Progenitor cell of endocrine pancreas (in vitro differentiated cells): ENCODE data around the gene HLA-A. TPM values are rescaled to one million over a fixed set of nuclear protein-coding genes. Genes with fewer than 3 reads are reported as not detected.

Experiments used
- DNase-seq: peaks from one replicate; pipeline ENCODE4 v3.0.0; 2021; ENCODE audit warnings: low spot score; ENCODE audit not compliant: unreplicated experiment
- H3K27ac Mint-ChIP-seq: 2 replicates; pipeline ENCODE4 v1.8.0; 2021; ENCODE audit warnings: mild to moderate bottlenecking, moderate library complexity, mixed read lengths
- H3K27me3 Mint-ChIP-seq: 2 replicates; pipeline ENCODE4 v1.8.0; 2021; ENCODE audit warnings: mixed read lengths
- H3K36me3 Mint-ChIP-seq: 2 replicates; pipeline ENCODE4 v1.8.0; 2022; ENCODE audit warnings: mixed read lengths; ENCODE audit not compliant: insufficient read depth
- H3K4me1 Mint-ChIP-seq: 2 replicates; pipeline ENCODE4 v1.8.0; 2021; ENCODE audit warnings: low read depth, mixed read lengths
- H3K4me3 Mint-ChIP-seq: 2 replicates; pipeline ENCODE4 v1.8.0; 2021; ENCODE audit warnings: low read depth, mild to moderate bottlenecking, moderate library complexity, mixed read lengths
- H3K9me3 Mint-ChIP-seq: 2 replicates; pipeline ENCODE4 v1.8.0; 2021; ENCODE audit warnings: low read depth, mixed read lengths
- total RNA-seq: library from RNA; stranded (reverse); gene quantifications from 2 replicates; pipeline ENCODE4 v1.2.1, GENCODE V29; 2021
- TF ChIP-seq, protein P1 (sequence below): fragments of 200-600 bp; sonication (generic); IDR thresholded peaks from one replicate; pipeline ENCODE4 v1.5.0; 2021; ENCODE audit warnings: antibody characterized with exemption, mild to moderate bottlenecking; ENCODE audit not compliant: unreplicated experiment

Gene HLA-A
- total RNA-seq, 1 donor from 2014 or later = 204 TPM

DNA sequence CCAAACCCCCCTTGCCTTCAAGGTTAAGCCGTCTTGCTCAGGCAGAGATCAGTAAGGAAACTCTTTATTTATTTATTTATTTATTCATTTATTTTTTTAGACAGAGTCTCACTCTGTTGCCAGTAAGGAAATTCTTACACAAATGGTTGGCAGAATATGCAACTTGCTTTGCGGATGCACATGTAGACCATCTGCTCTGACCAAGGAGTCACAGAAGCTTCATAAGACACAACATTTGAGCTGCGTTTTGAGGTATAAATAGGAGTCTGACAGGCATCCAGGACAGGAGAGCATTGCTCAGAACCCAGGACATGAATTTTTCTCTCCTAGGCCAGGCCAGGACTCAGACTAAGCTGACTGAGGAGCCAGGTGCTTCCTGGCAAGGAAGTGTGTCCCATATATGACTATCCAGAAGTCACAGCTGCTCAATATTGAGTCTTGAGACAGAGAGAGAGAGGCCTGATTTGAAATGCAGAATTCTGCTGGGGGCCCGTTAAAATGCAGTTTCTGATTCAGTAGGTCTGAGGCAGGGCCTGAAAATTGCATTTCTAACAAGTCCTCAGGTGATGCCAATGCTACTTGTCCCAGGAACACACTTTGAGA is 43.9 kb downstream of the HLA-A start:
- no peaks in the 10 kb centered on the region for H3K9me3 Mint-ChIP-seq
- H3K36me3 Mint-ChIP-seq = no peaks in the 10 kb centered on the region
- H3K27me3 Mint-ChIP-seq = peaks cover 13% of the 10 kb centered on the region
- no peak for DNase-seq
- H3K4me3 Mint-ChIP-seq = no peak overlapping the region
- TF ChIP-seq, protein P1, sequence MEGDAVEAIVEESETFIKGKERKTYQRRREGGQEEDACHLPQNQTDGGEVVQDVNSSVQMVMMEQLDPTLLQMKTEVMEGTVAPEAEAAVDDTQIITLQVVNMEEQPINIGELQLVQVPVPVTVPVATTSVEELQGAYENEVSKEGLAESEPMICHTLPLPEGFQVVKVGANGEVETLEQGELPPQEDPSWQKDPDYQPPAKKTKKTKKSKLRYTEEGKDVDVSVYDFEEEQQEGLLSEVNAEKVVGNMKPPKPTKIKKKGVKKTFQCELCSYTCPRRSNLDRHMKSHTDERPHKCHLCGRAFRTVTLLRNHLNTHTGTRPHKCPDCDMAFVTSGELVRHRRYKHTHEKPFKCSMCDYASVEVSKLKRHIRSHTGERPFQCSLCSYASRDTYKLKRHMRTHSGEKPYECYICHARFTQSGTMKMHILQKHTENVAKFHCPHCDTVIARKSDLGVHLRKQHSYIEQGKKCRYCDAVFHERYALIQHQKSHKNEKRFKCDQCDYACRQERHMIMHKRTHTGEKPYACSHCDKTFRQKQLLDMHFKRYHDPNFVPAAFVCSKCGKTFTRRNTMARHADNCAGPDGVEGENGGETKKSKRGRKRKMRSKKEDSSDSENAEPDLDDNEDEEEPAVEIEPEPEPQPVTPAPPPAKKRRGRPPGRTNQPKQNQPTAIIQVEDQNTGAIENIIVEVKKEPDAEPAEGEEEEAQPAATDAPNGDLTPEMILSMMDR = no peak
- H3K4me1 Mint-ChIP-seq = peaks cover 2% of the 10 kb centered on the region
- H3K27ac Mint-ChIP-seq = no peak overlapping the region

DNA sequence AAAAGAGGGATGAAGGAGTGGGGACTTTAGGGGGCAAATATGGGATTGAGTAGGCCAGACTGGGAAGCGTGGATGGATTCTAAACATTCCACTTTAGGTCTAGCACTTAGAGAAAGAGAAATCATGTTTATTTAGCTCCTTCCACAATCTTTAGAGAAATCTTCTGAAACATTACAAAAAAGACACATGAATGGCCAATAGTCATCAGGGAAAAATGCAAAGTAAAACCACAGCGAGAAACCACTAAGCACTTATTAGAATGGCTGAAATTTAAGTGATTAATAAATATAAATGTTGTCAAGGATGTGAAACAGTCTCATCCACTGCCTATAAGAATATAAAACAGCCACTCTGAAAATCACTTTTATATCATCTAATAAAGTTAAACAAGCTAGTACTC is 46.9 kb downstream of the HLA-A start:
- Mint-ChIP-seq H3K36me3 (no peaks in the 10 kb centered on the region), H3K9me3 (no peaks in the 10 kb centered on the region), H3K27me3 (peaks cover 17% of the 10 kb centered on the region), H3K4me3 (no peak overlapping the region), H3K4me1 (peaks cover 2% of the 10 kb centered on the region), H3K27ac (no peak overlapping the region)
- DNase-seq = no peak
- TF ChIP-seq, protein P1 = no peak

DNA sequence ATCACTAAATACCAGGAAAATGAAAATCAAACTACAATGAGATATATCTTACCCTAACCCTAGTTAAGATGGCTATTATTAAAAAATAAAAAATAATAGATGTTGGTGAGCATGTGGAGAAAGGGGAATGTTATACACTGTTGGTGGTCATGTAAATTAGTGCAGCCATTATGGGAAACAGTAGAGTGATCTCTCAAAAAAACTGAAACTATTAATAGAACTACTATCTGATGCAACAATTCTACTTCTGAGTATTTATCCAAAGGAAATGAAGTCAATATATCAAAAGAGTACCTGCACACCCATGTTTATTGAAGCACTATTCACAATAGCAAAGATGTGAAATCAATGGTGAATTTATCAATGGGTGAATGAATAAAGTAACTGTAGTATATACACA is 48.6 kb downstream of the HLA-A start:
- Mint-ChIP-seq H3K27me3 (peaks cover 17% of the 10 kb centered on the region), H3K9me3 (no peaks in the 10 kb centered on the region), H3K36me3 (no peaks in the 10 kb centered on the region), H3K4me3 (no peak overlapping the region), H3K27ac (no peak overlapping the region), H3K4me1 (no peaks in the 10 kb centered on the region)
- TF ChIP-seq, protein P1 = no peak
- DNase-seq = no peak

- no peak for DNase-seq
- no peak overlapping the region for H3K27ac Mint-ChIP-seq
- no peaks in the 10 kb centered on the region for H3K9me3 Mint-ChIP-seq
- no peak overlapping the region for H3K4me3 Mint-ChIP-seq
- H3K36me3 Mint-ChIP-seq = no peaks in the 10 kb centered on the region
- no peaks in the 10 kb centered on the region for H3K4me1 Mint-ChIP-seq
- peaks cover 31% of the 10 kb centered on the region for H3K27me3 Mint-ChIP-seq
- TF ChIP-seq, protein P1 = no peak
These were observed 50.5 kb downstream of the HLA-A start for GRCh38 chr6:29992807-29993206.

DNA sequence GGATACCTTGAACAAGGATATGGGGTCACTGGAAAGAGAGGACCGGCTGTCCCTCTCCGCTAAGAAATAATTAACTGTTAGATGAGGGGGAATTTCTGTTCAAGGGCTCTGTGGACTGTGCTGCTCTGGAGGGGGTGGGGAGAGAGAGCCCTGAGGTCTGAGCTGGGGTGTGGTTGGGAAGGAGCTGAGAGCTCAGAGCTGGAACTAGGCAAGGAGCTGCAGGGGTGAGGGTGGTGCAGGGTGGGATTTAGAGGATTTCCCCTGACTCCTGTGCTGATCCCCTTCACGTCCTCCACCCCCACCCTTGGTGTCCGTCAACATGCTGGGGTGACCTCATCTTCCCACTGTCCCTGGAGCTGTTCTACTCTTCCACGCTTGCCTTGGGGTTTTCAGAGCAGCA is 52.5 kb downstream of the HLA-A start:
- H3K27me3 Mint-ChIP-seq = peaks cover 38% of the 10 kb centered on the region
- H3K4me1 Mint-ChIP-seq = no peaks in the 10 kb centered on the region
- DNase-seq = no peak
- H3K9me3 Mint-ChIP-seq = no peaks in the 10 kb centered on the region
- H3K36me3 Mint-ChIP-seq = no peaks in the 10 kb centered on the region
- TF ChIP-seq, protein P1 = no peak
- H3K27ac Mint-ChIP-seq = no peak overlapping the region
- no peak overlapping the region for H3K4me3 Mint-ChIP-seq
